KMS-11 (cell line): Measurements from ENCODE around the gene WNT5B.
"Not testable (repeated sequence)": the region's sequence is repeated elsewhere in the genome, so short reads cannot be mapped to it uniquely, and the experiment has no call there.

Source experiments
- H2AFZ ChIP-seq: fragments of 200-600 bp; sonication (generic); 2 replicates; pipeline ENCODE4 v1.6.1; 2016; ENCODE audit warnings: antibody characterized with exemption, mixed run types, low read depth
- H3K27ac ChIP-seq: fragments of 200-600 bp; sonication (generic); 2 replicates; pipeline ENCODE4 v1.6.1; 2016; ENCODE audit warnings: mild to moderate bottlenecking, mixed run types
- H3K27me3 ChIP-seq: fragments of 200-600 bp; sonication (generic); 2 replicates; pipeline ENCODE4 v1.6.1; 2017; ENCODE audit warnings: mild to moderate bottlenecking, low read depth, mixed run types, moderate library complexity; ENCODE audit not compliant: insufficient read depth
- H3K36me3 ChIP-seq: fragments of 200-600 bp; sonication (generic); 2 replicates; pipeline ENCODE4 v1.6.1; 2017; ENCODE audit warnings: mild to moderate bottlenecking, mixed run types; ENCODE audit not compliant: insufficient read depth
- H3K4me1 ChIP-seq: fragments of 200-600 bp; sonication (generic); 2 replicates; pipeline ENCODE4 v1.6.1; 2016; ENCODE audit warnings: mild to moderate bottlenecking, low read depth, mixed run types; ENCODE audit not compliant: poor library complexity, severe bottlenecking
- H3K4me2 ChIP-seq: fragments of 200-600 bp; sonication (generic); 2 replicates; pipeline ENCODE4 v1.7.0; 2016; ENCODE audit warnings: mild to moderate bottlenecking, mixed run types
- H3K4me3 ChIP-seq: fragments of 200-600 bp; sonication (generic); IDR thresholded peaks from 2 replicates; pipeline ENCODE4 v1.6.1; 2017; ENCODE audit warnings: low read depth, low read length, mixed read lengths; ENCODE audit not compliant: insufficient read depth
- H3K79me2 ChIP-seq: fragments of 200-600 bp; sonication (generic); 2 replicates; pipeline ENCODE4 v1.6.1; 2016; ENCODE audit warnings: low read depth, mixed run types; ENCODE audit not compliant: insufficient read depth
- H3K9ac ChIP-seq: fragments of 200-600 bp; sonication (generic); 2 replicates; pipeline ENCODE4 v1.6.1; 2016; ENCODE audit warnings: mild to moderate bottlenecking, mixed run types
- H4K20me1 ChIP-seq: fragments of 200-600 bp; sonication (generic); 2 replicates; pipeline ENCODE4 v1.6.1; 2016; ENCODE audit warnings: mild to moderate bottlenecking, mixed run types; ENCODE audit not compliant: insufficient read depth
- CTCF ChIP-seq: fragments of 200-600 bp; sonication (generic); conservative IDR thresholded peaks from 2 replicates; pipeline ENCODE4 v1.6.1; 2017; ENCODE audit warnings: low read depth, mild to moderate bottlenecking, antibody characterized with exemption, low read length, moderate library complexity, mixed read lengths

WNT5B gene

DNA sequence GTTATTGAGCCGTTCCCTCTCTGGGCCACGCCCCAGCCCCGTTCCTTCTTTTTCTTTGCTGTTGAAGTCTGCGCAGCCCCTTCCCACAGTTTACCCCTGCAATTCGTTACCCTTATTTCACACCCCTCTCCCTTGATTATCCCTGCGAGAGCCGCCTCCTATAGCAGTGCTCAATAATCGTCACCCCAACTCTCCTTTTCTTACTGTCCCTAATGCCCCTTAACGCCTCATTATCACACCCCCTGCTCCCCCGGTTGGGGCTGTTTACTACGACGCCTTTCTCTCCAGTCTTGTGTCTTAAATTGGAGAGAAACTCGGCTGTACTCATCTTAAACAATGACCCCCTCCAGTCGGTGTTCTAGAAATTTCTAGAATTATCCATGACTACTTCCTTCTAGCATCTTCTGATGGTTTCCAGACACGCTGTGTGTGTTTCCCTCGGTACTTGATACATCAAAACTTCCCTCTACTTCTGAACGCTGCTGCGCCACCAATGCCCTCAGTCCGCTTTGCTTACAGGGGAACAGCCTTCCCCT is 33.9 kb upstream of the WNT5B start:
- Histone ChIP-seq H3K79me2 (peaks cover 84% of the 10 kb centered on the region), H3K36me3 (no peaks in the 10 kb centered on the region), H3K4me1 (peaks cover 55% of the 10 kb centered on the region), H3K27me3 (no peaks in the 10 kb centered on the region), H3K4me2 (peak overlapping the region; percentile 88), H3K9ac (peak overlapping the region; percentile 49; the same call in 1 of the 2 replicates), H4K20me1 (peaks cover 12% of the 10 kb centered on the region), H3K4me3 (no peak overlapping the region), H3K27ac (peak overlapping the region; percentile 60), H2AFZ (no peak overlapping the region)
- TF ChIP-seq CTCF, result no peak

DNA sequence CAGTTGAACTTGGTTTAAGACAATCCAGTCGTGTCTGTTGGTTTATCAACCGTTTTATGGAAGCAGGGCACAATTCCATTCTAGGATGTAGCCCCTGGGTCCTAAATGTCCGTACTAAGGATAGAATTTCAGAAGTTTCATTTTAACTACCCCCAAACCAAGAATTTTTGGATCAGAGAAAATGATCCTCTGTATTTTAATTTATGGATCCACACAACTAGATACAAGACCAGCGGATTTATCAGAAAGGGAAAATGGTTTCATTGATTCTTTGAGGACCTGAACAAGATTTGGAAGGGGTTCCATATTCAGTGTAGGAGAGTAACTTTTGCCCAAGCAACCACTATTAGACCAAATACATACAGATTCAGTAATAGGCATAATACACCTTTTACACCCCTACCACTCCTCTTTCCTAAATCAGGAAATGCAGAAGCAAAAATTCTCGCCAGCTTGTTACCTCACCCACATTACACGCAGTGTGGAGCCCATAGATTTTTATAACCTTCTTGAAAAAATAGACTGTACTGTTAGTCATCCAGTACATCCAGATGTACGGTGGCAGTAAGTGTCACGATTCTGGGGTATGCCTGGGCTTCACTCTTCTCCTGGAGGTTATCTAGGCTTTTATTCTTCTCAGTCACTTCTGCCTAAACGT is 33.2 kb upstream of the WNT5B start:
- Histone ChIP-seq H3K4me2 (peak overlapping the region; percentile 88; the same call in 1 of the 2 replicates), H3K4me3 (no peak overlapping the region), H4K20me1 (peaks cover 12% of the 10 kb centered on the region), H3K27ac (peak overlapping the region; percentile 60; the same call in 1 of the 2 replicates), H3K36me3 (no peaks in the 10 kb centered on the region), H3K4me1 (peaks cover 48% of the 10 kb centered on the region), H3K9ac (no peak overlapping the region), H2AFZ (no peak overlapping the region), H3K27me3 (no peaks in the 10 kb centered on the region), H3K79me2 (peaks cover 84% of the 10 kb centered on the region)
- TF ChIP-seq CTCF, result no peak

DNA sequence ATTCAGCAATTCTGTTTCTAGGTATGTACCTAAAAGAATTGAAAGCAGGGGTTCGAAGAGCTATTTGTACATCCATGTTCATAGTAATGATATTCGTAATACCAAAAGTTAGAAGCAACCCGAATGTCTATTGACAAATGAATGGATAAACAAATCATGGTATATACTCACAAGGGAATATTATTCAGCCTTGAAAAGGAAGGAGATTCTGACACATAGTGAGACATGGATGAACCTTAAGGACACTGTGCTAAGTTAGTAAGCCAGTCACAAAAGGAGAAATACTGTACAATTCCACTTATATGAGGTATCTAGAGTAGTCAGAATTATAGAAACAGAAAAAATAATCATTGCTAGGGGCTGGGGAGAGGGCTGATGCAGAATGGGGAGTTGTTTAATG is 30.3 kb upstream of the WNT5B start:
- Histone ChIP-seq H4K20me1 (peaks cover 6% of the 10 kb centered on the region), H3K4me1 (peaks cover 54% of the 10 kb centered on the region), H3K79me2 (peaks cover 88% of the 10 kb centered on the region), H3K36me3 (no peaks in the 10 kb centered on the region), H2AFZ (no peak overlapping the region), H3K9ac (no peak overlapping the region), H3K4me3 (no peak overlapping the region), H3K27me3 (no peaks in the 10 kb centered on the region), H3K27ac (no peak overlapping the region), H3K4me2 (no peak overlapping the region)
- no peak for TF ChIP-seq CTCF

DNA sequence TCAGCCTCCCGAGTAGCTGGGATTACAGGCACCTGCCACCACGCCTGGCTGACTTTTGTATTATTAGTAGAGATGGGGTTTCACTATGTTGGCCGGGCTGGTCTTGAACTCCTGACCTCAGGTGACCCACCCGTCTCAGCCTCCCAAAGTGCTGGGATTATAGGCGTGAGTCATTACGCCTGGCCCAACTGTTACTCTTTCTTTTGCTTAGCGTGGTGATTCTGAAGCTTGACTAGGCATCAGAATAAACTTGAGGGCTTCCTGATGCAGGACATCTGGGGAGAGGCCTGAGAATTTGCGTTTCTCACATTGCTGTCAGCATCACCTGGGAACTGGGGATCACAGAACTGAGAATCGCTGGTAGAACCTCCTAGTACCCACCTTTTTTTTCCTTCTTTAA is 26.3 kb upstream of the WNT5B start:
- not testable (repeated sequence) for H4K20me1 ChIP-seq, H3K4me2 ChIP-seq, H3K36me3 ChIP-seq, H3K27me3 ChIP-seq, H2AFZ ChIP-seq, H3K9ac ChIP-seq, H3K27ac ChIP-seq, H3K4me3 ChIP-seq
- Histone ChIP-seq H3K4me1 (peaks cover 64% of the 10 kb centered on the region), H3K79me2 (peaks cover 95% of the 10 kb centered on the region)
